SU-DHL-6 (cell line): ENCODE results near the gene KLHL17.
"Not testable (repeated sequence)": the region's sequence is repeated elsewhere in the genome, so short reads cannot be mapped to it uniquely, and the experiment has no call there.

Experiments
- H2AFZ ChIP-seq: fragments of 200-600 bp; sonication (generic); 2 replicates; pipeline ENCODE4 v1.6.1; 2014; ENCODE audit warnings: low read depth, mild to moderate bottlenecking, moderate library complexity, mixed read lengths, antibody characterized with exemption, low read length; ENCODE audit not compliant: severe bottlenecking
- H3F3A ChIP-seq: fragments of 200-600 bp; shearing (Covaris generic); 2 replicates; pipeline ENCODE4 v1.6.0; 2016; ENCODE audit warnings: antibody characterized with exemption, mild to moderate bottlenecking; ENCODE audit not compliant: insufficient read depth
- H3K27ac ChIP-seq: fragments of 200-600 bp; sonication (generic); 2 replicates; pipeline ENCODE4 v1.5.1; 2016; ENCODE audit warnings: low read depth, mild to moderate bottlenecking, low read length, moderate library complexity, mixed read lengths
- H3K27me3 ChIP-seq: fragments of 200-600 bp; sonication (generic), shearing (Covaris generic); 2 replicates; pipeline ENCODE4 v1.6.0; 2014; ENCODE audit warnings: mild to moderate bottlenecking, low read length
- H3K36me3 ChIP-seq: fragments of 200-600 bp; sonication (generic); 2 replicates; pipeline ENCODE4 v1.6.1; 2014; ENCODE audit warnings: mild to moderate bottlenecking, low read length, mixed read lengths
- H3K4me2 ChIP-seq: fragments of 300-600, 200-600 bp; shearing (Covaris generic), sonication (generic); 2 replicates; pipeline ENCODE4 v1.6.0; 2014; ENCODE audit warnings: low read length, low read depth, mild to moderate bottlenecking; ENCODE audit not compliant: poor library complexity, severe bottlenecking
- H3K4me3 ChIP-seq: fragments of 200-600 bp; sonication (generic); 2 replicates; pipeline ENCODE4 v1.5.1; 2014; ENCODE audit warnings: antibody characterized with exemption, low read length, mild to moderate bottlenecking, mixed read lengths; ENCODE audit not compliant: insufficient read depth, poor library complexity, severe bottlenecking
- H3K79me2 ChIP-seq: fragments of 200-600 bp; sonication (generic); 2 replicates; pipeline ENCODE4 v1.6.1; 2014; ENCODE audit warnings: mild to moderate bottlenecking, low read length, moderate library complexity; ENCODE audit not compliant: insufficient read depth
- H3K9ac ChIP-seq: fragments of 200-600 bp; sonication (generic); 2 replicates; pipeline ENCODE4 v1.7.0; 2014; ENCODE audit warnings: mild to moderate bottlenecking, low read length
- H3K9me2 ChIP-seq: fragments of 200-600 bp; sonication (generic); replicated peaks from 2 replicates; pipeline ENCODE4 v1.6.1; 2014; ENCODE audit warnings: low read length; ENCODE audit not compliant: insufficient read depth
- H3K9me3 ChIP-seq: fragments of 200-600 bp; sonication (generic); 2 replicates; pipeline ENCODE4 v1.6.1; 2014; ENCODE audit warnings: low read length, mixed read lengths; ENCODE audit not compliant: insufficient read depth
- H4K20me1 ChIP-seq: fragments of 200-600 bp; sonication (generic); 2 replicates; pipeline ENCODE4 v1.6.1; 2014; ENCODE audit warnings: low read depth, mild to moderate bottlenecking, antibody characterized with exemption, low read length, moderate library complexity, mixed read lengths
- EZH2phosphoT487 ChIP-seq: fragments of 200-600 bp; sonication (generic), shearing (Covaris generic); conservative IDR thresholded peaks from 2 replicates; pipeline ENCODE4 v1.6.1; 2018; ENCODE audit warnings: mild to moderate bottlenecking, antibody characterized with exemption, low read length, moderate library complexity, mixed read lengths
- TF ChIP-seq, protein P1 (sequence below): fragments of 200-600 bp; sonication (generic); IDR thresholded peaks from one replicate; pipeline ENCODE4 v1.5.1; 2017; ENCODE audit warnings: antibody characterized with exemption, mild to moderate bottlenecking, low read length, moderate library complexity; ENCODE audit not compliant: insufficient read depth, poor library complexity, severe bottlenecking

Gene KLHL17

GRCh38 chr1:974293-974640, 13.9 kb downstream of the KLHL17 start:
- no peak overlapping the region for H3K4me3 ChIP-seq
- no peak overlapping the region for H3K9ac ChIP-seq
- TF ChIP-seq EZH2phosphoT487: no peak
- H3K27me3 ChIP-seq: no peaks in the 10 kb centered on the region
- no peaks in the 10 kb centered on the region for H3K79me2 ChIP-seq
- no peak overlapping the region for H3K4me2 ChIP-seq
- H3F3A ChIP-seq: no peaks in the 10 kb centered on the region
- H3K36me3 ChIP-seq: no peaks in the 10 kb centered on the region
- H3K9me2 ChIP-seq: no peaks in the 10 kb centered on the region
- H2AFZ ChIP-seq: no peak overlapping the region
- H4K20me1 ChIP-seq: no peaks in the 10 kb centered on the region
- H3K27ac ChIP-seq: no peak overlapping the region
- H3K9me3 ChIP-seq: no peaks in the 10 kb centered on the region

- no peak overlapping the region for H2AFZ ChIP-seq
- no peaks in the 10 kb centered on the region for H3K9me3 ChIP-seq
- no peak overlapping the region for H3K9ac ChIP-seq
- H3K4me2 ChIP-seq: no peak overlapping the region
- no peaks in the 10 kb centered on the region for H3K36me3 ChIP-seq
- no peak overlapping the region for H3K27ac ChIP-seq
- no peaks in the 10 kb centered on the region for H4K20me1 ChIP-seq
- no peaks in the 10 kb centered on the region for H3K27me3 ChIP-seq
- no peak for TF ChIP-seq EZH2phosphoT487
- no peak overlapping the region for H3K4me3 ChIP-seq
- H3F3A ChIP-seq: no peaks in the 10 kb centered on the region
- no peaks in the 10 kb centered on the region for H3K79me2 ChIP-seq
- no peaks in the 10 kb centered on the region for H3K9me2 ChIP-seq
Measured at GRCh38 chr1:974687-975328, 14.4 kb downstream of the KLHL17 start.

DNA sequence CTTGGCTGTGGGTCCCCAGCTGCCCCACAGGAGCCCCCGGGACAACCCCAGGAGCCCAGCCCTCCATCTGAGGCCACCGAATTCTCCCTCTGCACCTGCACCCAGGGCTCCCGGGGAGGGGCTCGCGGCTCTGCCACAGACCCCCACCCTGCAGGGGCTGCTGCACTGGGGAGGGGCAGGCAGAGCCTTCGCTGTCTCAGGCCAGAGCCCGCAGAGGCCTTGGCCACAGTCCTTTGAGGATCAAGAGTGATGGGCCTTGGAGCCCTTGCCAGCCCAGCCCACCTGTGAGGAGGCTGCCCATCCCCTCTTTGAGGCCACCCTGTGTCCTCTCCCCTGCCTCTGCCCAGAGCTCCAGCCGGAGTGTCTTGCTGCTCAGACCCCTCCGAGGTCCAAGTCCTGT, 15.0 kb downstream of the KLHL17 start:
- no peaks in the 10 kb centered on the region for H3K79me2 ChIP-seq
- no peaks in the 10 kb centered on the region for H4K20me1 ChIP-seq
- no peak overlapping the region for H2AFZ ChIP-seq
- no peaks in the 10 kb centered on the region for H3K27me3 ChIP-seq
- no peak overlapping the region for H3K27ac ChIP-seq
- H3F3A ChIP-seq: no peaks in the 10 kb centered on the region
- TF ChIP-seq, protein P1, sequence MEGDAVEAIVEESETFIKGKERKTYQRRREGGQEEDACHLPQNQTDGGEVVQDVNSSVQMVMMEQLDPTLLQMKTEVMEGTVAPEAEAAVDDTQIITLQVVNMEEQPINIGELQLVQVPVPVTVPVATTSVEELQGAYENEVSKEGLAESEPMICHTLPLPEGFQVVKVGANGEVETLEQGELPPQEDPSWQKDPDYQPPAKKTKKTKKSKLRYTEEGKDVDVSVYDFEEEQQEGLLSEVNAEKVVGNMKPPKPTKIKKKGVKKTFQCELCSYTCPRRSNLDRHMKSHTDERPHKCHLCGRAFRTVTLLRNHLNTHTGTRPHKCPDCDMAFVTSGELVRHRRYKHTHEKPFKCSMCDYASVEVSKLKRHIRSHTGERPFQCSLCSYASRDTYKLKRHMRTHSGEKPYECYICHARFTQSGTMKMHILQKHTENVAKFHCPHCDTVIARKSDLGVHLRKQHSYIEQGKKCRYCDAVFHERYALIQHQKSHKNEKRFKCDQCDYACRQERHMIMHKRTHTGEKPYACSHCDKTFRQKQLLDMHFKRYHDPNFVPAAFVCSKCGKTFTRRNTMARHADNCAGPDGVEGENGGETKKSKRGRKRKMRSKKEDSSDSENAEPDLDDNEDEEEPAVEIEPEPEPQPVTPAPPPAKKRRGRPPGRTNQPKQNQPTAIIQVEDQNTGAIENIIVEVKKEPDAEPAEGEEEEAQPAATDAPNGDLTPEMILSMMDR: no peak
- no peak for TF ChIP-seq EZH2phosphoT487
- no peaks in the 10 kb centered on the region for H3K36me3 ChIP-seq
- no peak overlapping the region for H3K4me3 ChIP-seq
- no peak overlapping the region for H3K4me2 ChIP-seq
- H3K9me3 ChIP-seq: no peaks in the 10 kb centered on the region
- H3K9me2 ChIP-seq: no peaks in the 10 kb centered on the region
- no peak overlapping the region for H3K9ac ChIP-seq

DNA sequence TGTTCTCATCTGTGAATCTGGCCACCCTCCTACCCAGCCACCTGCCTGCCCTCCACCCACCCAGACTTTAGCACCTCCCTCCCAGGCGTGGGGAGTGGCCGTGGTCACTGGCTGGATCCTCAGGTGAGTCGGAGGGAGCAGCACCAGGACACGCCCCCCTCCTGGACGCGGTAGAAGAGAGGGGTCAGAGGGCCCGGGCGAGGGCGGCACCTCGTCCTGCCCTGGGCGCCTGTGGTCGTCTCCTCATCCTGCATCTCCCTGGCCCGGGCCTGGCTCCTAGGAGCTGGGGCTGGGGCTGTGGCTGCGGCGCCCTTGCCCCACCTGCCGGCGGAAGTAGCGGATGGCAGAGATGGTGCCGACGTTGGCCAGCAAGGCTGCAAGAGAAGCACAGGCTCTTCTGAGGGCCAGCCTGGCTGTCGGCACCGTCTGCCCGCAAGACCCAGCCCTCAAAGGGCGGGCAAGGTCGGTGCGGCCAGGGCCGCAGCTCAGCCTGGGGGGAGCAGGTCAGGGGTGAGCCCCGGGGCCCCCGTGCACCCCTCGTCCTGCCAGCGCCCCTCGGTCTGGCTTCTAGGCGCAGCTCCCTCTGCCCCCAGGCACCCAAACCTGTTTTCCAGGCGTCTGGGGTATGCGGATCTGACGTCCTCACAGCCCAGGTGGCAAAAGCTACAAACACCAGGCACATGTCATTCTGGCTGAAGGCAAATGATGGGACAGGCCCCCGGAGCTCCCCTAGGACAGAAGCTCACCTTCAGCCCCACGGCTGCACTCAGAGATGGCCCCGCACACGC, 15.7 kb downstream of the KLHL17 start:
- Histone ChIP-seq H3K4me3 (no peak overlapping the region), H4K20me1 (no peaks in the 10 kb centered on the region), H3K27ac (no peak overlapping the region), H3F3A (no peaks in the 10 kb centered on the region), H3K4me2 (peak overlapping the region; percentile 17), H3K9me3 (no peaks in the 10 kb centered on the region), H3K36me3 (no peaks in the 10 kb centered on the region), H3K27me3 (no peaks in the 10 kb centered on the region), H3K9ac (no peak overlapping the region), H3K9me2 (no peaks in the 10 kb centered on the region), H3K79me2 (no peaks in the 10 kb centered on the region), H2AFZ (no peak overlapping the region)
- no peak for TF ChIP-seq EZH2phosphoT487
- TF ChIP-seq, protein P1: peak; percentile 36

GRCh38 chr1:976791-977190, 16.4 kb downstream of the KLHL17 start:
- not testable (repeated sequence) for H3F3A ChIP-seq, H3K9me2 ChIP-seq, H3K79me2 ChIP-seq, H4K20me1 ChIP-seq, H3K9me3 ChIP-seq, H3K27me3 ChIP-seq, H3K36me3 ChIP-seq, H3K9ac ChIP-seq, H3K4me2 ChIP-seq, H3K4me3 ChIP-seq, H2AFZ ChIP-seq, H3K27ac ChIP-seq
